GM12874 (cell line): ENCODE data around the gene TAF11L13.

Experiments
- CTCF ChIP-seq: IDR thresholded peaks from 2 replicates; pipeline ENCODE4 v1.5.1; 2011; ENCODE audit warnings: low read depth, mild to moderate bottlenecking, control low read depth, low read length, moderate library complexity; ENCODE audit not compliant: insufficient read depth

Gene TAF11L13

GRCh38 chr5:17663182-17663581, 31.3 kb downstream of the TAF11L13 start:
- no peak for TF ChIP-seq CTCF

DNA sequence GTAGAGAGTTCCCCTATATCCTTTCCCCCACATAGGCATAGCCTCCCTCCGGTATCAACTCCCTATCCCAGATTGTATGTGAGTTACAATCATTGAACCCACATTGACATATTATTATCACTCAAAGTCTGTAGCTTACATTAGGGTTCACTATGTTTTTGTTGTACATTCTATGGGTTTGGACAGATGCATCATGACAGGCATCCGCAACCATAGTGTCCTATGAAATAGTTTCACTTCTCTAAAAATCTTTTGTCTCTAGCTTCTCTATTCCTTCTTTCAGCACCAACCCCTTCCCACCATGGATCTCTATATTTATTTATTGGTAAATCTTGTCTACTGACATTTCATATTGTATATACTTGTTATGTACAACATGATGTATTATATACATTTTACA, 33.9 kb downstream of the TAF11L13 start:
- no peak for TF ChIP-seq CTCF

DNA sequence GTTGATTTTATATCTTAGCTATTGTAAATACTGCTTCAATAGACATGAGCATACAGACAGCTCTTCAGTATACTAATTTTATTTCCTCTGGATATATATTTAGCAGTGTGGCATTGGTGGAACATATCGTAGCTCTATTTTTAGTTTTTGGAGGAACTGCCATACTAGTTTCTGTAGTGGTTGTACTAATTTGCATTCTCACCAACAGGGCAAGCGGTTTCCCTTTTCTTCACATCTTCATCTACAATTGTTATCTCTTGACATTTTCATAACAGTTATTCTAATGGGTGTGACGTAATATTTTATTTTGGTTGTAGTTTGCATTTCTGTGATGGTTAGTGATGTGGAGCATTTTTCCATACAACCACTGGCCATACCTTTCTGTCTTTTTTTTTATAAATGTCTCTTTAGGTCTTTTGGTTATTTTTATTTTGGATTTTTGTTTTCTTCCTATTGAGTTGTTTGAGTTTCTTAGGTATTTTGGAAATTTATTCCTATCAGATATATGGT, 34.9 kb downstream of the TAF11L13 start:
- no peak for TF ChIP-seq CTCF

GRCh38 chr5:17670353-17670752, 38.5 kb downstream of the TAF11L13 start:
- 0 out of 2 replicates have a peak, but pooled peaks have one; percentile 2 for TF ChIP-seq CTCF

DNA sequence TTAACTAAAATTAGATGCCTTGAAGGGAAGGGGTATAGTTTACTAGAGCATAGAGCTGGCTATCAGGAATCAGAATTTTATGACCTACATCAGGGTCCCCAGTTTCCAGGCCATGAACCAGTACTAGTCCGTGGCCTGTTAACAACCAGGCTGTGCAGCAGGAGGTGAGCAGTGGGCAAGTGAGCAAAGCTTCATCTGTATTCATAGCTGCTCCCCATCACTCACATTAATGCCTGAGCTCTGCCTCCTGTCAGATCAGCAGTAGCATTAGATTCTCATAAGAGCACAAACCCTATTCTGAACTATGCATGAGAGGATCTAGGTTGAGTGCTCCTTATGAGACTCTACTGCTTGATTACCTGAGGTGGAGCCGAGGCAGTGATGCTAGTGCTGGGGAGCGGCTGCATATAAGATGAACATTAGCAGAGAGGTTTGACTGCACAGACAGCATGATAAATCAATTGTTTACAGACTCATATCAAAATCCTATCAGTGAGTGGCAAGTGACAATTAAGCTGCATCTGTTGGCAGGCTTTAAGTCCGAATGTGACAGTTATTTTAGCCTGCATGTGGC, 47.0 kb downstream of the TAF11L13 start:
- no peak for TF ChIP-seq CTCF

- no peak for TF ChIP-seq CTCF
Observed at GRCh38 chr5:17679597-17680203, 47.8 kb downstream of the TAF11L13 start.

- TF ChIP-seq CTCF: no peak
Observed at GRCh38 chr5:17680737-17681136, 48.8 kb downstream of the TAF11L13 start.
